ENCODE data around the gene ZNF777.

GRCh38 chr7:149397470-149398043, 63.3 kb downstream of the ZNF777 start:
- no peak for TF ChIP-seq EZH2phosphoT487 (IDR thresholded peaks at IDR 0.05; ENCODE audit: low read length)
- TF ChIP-seq CTCF (IDR thresholded peaks at IDR 0.05; ENCODE audit: low read length), result no peak
- TF ChIP-seq EZH2 (optimal IDR thresholded peaks at IDR 0.05; ENCODE audit: low read depth, low read length), result no peak
